Measurements from ENCODE around the gene COMMD3.
A peak's percentile ranks its signal among the peaks of the same experiment; 100 is the strongest.
"Not testable (repeated sequence)": the region's sequence is repeated elsewhere in the genome, so short reads cannot be mapped to it uniquely, and the experiment has no call there.

The COMMD3 gene

GRCh38 chr10:22316286-22317075 lies at the start of gene COMMD3:
TSS of gene COMMD3 (plus strand) at chr10:22316388. CDS start at chr10:22316418, 30 bp downstream.
- DNase-seq, result peak; percentile 79

- DNase-seq, result no peak
These were observed 47.7 kb upstream of the COMMD3 start for GRCh38 chr10:22268503-22268902.

DNA sequence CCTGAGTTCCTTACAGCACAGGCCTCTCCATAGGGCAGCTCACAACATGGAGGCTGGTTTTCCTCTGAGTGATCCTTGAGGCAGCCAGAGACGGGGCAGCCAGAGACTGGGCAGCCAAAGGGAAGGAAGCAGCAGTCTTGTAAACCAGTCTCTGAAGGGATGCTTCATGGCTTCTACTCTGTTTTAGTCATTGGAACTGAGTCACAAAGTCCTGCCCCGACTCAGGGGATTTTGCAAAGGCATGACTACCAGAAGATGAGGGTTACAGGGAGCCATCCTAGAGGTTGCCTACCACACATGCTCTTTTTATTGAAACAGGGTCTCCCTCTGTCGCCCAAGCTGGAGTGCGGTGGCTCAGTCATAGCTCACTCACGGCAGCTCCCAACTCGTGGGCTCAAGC lies 44.4 kb upstream of the COMMD3 start:
- no peak for DNase-seq

GRCh38 chr10:22278441-22278782 lies 37.8 kb upstream of the COMMD3 start:
- DNase-seq, result no peak

DNA sequence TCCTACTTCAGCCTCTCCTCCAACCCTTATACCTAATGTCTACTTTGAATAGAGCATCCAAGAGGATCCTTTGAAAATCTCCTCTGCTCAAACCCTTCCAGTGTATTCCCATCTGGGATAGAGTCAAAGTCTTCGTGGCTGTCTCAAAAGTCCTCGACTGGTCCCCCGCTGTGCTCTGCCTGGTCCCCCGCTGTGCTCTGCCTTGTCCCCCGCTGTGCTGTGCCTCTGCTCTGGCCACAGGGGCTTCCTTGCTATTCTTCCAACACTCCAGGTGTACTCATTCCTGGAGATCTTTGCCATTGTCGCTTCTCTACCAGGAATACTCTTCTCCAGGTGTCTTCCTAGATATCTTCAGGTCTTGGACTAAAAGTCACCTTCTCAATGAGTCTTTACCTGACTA lies 36.1 kb upstream of the COMMD3 start:
- DNase-seq, result no peak

DNA sequence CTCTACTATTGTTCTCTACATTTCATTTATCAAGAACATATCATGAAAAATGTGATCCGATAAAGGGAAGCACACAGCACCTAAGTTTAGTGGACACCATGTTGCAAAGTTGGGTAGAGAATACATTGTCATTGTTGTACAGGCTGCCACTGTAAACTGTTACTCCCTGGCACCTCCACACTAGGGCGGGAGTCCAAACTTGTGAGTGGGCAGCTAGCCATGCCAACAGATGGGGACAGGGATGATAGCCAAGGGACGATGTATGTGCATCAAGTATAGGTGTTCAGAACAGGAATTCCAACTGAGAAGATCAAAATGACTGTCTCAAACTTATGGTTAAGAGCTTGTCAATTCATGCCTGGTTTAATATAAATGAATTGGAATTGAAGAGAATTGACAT lies 31.1 kb upstream of the COMMD3 start:
- no peak for DNase-seq

DNA sequence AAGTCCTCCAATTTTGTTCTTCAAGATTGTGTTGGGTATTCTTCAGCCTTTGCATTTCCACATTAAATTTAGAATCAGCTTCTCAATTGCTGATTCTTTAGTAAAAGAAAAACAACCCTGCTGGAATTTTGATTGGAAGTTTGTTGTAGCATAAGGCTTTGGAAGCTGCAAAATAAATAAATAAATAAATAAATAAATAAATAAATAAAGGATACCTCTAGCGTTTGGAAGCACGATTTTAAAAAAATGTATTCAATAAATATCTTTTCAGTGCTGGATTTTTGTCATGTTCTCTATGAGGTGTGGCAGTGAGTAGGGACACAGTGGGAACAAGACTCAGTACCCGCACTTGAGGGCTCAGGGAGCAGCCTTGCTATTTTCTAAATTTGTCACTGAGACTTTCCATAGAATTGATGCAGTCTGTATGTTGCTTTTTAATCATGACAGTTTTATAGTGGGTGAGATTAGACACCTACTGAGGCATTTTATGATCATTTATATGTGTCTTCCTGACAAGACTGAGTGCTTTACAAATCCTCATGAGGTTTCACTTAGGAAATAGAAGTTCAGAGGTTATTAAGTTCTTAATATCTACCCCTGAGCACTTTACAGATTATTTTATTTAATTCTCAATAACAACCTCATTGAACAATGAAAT lies 22.3 kb upstream of the COMMD3 start:
- no peak for DNase-seq

DNA sequence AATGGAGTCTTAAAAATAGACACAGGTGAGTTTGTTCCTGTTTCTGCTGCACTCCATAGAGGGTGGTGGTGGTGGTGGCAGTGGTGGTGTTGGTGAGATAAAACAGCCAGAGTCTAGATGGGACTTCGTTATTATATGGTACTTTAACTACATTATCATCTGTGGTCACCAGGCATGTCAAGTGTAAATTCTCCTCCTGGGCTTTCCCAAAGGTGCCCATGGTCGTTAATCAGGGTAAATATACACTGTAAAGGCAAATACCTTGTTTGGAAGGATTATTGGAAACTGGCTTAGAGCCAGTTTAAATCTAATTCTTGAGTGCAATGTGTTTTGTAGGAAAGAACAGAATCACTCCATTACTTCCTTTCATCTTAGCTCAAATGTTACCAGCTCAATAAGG lies 21.5 kb upstream of the COMMD3 start:
- no peak for DNase-seq

GRCh38 chr10:22301193-22301592 lies 15.0 kb upstream of the COMMD3 start:
- no peak for DNase-seq

DNA sequence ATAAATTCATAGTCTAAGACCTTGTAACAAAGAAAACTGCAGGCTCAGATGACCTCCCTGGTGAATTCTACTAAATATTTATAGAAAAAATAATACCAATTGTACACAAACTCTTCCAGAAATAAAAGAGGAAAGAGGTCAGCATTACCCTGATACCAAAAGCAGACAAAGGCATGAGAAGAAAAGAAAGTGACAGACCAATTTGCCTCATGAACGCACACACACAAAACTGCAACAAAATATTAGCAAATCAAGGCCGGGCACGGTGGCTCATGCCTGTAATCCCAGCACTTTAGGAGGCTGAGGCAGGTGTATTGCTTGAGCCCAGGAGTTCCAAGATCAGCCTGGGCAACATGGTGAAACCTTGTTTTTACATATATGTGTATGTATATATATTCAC lies 12.7 kb upstream of the COMMD3 start:
- no peak for DNase-seq

- no peak for DNase-seq
These were observed 10.5 kb upstream of the COMMD3 start for GRCh38 chr10:22305721-22306120.

DNA sequence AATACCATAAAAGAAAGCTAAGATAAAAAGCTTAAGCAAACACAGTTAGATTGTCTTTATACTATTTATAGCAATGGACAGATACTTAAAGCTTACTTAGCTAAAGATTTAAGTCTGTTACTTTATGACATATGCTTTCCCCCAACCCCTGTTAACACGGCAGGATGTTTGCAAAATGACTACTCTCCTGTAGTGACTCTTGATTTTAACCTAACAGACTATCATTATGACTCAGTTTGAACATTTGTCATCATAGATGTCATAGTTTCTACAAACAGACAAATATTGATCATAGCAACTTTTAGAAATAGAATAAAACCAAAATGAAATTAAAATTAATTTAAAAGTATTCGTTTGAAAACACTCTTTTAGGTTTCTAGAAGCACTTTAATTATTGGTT lies 7.8 kb upstream of the COMMD3 start:
- no peak for DNase-seq

DNA sequence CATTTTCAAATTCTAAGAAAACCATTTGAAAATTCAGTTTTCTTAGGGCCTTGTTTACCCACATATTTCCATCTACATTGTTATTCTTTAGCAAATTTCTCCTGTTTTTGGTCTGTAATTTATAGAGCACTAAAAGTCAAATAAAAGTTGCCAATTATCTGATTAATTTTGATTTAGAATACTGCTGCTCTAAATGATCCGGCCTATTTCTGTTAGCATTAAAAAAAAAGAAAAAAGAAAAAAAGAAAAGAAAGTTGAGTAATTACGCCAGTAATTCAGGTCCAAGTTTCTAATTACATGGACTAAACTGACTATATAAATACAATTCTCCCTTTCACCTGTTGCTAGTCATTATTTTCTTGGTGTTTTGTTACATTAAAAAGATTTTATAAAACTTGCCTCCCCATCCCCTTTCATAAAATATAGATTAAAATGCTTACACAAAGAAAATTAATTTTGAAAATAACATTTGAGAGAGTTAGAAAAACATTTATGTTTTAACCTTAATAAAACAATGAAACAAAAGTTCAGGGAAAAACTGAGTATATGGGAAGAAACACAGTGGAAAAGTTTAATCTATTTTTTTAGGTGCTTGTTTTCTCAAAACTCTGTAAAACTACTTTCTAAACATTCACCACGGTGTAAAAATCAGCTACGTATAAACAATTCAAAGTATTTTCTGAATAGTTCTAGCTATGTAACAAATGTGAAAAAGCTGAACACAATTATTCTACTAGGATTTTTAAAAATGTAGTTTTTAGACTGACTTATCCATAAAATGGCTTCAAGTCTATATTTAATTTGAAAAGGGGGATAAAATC lies 6.8 kb upstream of the COMMD3 start:
- no peak for DNase-seq

GRCh38 chr10:22310012-22310411 lies 6.2 kb upstream of the COMMD3 start:
- not testable (repeated sequence) for DNase-seq

- no peak for DNase-seq
These were observed 5.3 kb upstream of the COMMD3 start for GRCh38 chr10:22310928-22311327.

DNA sequence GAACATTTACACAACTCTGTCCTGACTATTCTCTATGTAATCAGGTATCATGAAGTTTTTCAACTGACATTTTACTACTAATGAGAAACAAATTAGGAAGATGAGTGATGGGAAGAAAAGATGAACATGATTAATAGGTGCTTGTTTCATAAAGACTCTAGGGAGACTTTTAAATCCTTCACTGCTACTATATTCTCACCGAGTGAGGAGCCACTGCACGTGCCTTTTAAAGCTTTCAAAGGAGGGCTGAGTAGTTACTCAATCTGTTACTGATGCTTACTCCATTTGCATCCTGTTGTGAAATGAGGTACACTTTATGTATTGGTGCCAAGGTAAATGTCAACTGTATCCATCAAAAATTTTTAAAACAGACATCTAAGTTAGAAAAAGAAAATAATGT lies 1.3 kb upstream of the COMMD3 start:
- DNase-seq, result no peak

DNA sequence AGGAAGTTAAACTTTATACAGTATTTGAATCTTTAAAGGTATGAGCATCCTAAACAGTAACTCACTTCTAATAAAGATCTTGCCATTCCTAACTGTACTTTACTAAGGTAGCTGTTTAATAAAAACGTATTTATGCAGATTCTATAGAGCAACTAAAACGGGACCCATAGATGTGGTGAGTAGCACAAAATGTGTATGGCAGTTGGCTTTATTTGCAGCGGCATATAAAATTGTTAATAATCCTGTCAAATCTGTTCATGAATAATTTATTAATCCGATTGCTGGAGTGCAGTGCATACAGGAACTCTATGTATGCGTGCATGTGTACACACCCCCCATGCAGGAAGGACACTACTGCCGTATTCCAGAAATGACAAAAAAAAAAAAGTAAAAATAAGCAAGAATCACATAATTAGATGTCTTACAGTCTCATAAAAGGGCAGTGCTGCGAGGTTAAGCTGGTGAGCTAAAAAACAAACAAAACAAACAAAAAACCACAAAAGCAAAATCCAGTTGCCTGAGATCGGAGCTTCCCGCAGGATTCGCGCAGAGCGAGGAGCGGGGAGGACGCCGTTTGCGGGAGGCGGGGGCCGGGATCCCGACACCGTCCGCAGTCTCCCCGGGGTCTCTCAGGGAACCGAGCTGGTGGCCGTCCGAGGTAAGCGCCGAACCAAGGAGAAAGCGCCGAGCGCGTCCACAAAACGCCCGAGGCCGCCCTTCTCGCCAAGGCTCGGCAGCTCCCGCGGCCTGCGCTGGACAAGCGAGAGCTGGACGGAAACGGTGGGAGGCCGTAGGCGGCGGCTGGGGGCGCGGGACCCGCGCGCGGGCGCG lies 518 bp upstream of the COMMD3 start:
- no peak for DNase-seq

GRCh38 chr10:22317076-22317370 lies 835 bp downstream of the COMMD3 start:
- DNase-seq, result peak; percentile 38 to 41

DNA sequence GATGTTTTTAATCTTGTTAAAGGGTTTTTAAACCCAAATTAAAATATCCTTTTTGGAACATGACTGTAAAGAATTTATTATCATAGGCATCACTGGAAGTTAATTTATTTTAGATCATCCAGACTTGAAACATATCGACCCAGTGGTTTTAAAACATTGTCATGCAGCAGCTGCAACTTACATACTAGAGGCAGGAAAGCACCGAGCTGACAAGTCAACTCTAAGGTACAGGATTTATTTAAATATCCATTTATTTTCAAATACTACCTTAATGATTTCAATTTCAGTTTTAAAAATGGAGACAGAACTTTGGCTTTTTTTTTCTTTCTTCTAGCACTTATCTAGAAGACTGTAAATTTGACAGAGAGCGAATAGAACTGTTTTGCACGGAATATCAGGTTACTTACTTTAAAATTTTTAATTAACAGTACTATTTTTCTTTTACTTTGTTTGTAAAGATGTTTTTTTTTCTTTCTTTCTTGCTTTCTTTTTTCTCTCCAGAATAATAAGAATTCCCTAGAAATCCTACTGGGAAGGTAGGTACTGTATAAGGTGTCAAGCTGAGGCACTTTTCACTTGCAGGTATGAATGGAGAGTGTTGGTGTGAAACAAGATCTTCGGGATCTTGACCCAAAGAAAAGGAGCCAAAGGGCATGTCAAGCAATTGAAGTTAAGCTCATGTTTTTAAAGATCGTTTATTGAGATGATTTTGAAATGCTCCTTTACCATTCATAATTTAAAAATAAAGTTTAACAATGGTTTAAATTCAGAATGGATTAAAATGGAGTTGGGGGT lies 1.8 kb downstream of the COMMD3 start:
- no peak for DNase-seq

- DNase-seq, result no peak
These were observed 2.6 kb downstream of the COMMD3 start for GRCh38 chr10:22318772-22319171.

DNA sequence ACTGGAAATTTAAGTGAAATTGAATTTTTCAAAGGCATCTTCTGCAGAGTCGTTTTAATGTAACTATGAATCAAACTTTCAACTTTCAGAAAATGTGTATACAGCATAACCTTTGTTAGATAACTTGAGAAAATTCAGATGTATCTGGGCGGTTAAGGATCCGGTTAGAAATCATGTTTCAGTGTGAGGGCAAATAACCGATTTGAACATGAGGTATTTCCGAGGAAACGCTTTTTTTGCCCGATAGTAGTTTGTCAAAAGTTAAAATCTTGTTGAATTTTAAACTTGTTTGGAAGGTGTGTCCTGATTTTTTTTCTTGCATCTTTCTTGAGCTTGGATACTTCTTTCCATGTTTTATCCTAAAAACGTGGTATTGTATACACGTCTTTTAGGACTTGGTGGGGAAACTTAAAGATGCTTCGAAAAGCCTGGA lies 3.4 kb downstream of the COMMD3 start:
- DNase-seq, result no peak

GRCh38 chr10:22319980-22320558 lies 3.9 kb downstream of the COMMD3 start:
- DNase-seq, result no peak

Measured in CD4-positive, alpha-beta T cell treated with Interleukin-1 beta for 1 hour (primary cell).